ENCODE data around the gene TUBB.

Gene TUBB

GRCh38 chr6:30719791-30720737 lies at the start of gene TUBB:
Gene TUBB, plus strand, starts transcription at chr6:30720352. Its CDS starts 155 bp downstream, at chr6:30720507.
- DNase-seq (ENCODE audit: extremely low read depth in 1 of 2, low read depth in 1 of 2), result peak; percentile 92 to 93

GRCh38 chr6:30670760-30671527 lies 49.2 kb upstream of the TUBB start:
- no peak for DNase-seq (ENCODE audit: extremely low read depth in 1 of 2, low read depth in 1 of 2)

GRCh38 chr6:30672445-30673253 lies 47.5 kb upstream of the TUBB start, which contains the start of gene DHX16:
Gene DHX16, minus strand, starts transcription at chr6:30673006. Its CDS starts 165 bp downstream, at chr6:30672841.
- DNase-seq (ENCODE audit: extremely low read depth in 1 of 2, low read depth in 1 of 2), result peak; percentile 77 to 89

GRCh38 chr6:30676660-30677285 lies 43.4 kb upstream of the TUBB start:
- no peak for DNase-seq (ENCODE audit: extremely low read depth in 1 of 2, low read depth in 1 of 2)

DNA sequence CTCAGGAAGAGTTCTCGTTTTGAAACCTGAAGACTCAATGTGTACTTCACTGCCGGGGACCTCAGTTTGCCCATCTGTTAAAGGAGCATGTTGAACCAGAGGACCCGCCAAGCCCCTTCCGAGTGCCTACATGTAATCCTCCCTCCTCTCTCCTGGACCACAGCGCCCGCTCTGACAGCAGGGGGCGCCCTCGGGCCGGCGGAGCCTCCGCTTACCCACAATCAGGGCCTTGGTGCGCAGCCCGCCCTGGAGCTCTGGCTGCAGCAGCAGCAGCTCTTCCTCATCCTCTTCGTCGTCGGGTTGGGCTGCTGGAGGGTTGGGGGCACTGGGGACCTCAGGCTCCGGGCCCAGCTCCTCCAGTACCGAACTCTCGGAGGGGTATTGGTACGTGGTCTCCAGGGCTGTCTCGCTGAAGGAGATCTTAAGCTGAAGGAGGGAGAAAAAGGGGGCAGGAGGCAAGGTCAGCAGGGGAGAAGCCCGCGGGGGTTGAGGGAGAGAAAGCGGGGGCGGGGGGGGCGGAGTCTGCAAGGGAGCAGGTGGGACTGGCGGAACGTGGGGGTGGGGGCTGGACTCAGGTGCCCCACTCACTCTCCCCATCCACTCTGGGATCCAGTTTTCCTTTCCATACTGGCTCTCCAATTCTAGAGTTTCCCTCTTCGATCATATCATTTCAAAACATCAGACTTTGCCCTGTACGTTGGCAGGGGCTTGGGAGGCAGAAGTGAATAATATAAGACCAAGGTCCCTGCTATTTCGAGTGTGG lies 41.0 kb upstream of the TUBB start:
- peak; percentile 78 to 85 for DNase-seq (ENCODE audit: extremely low read depth in 1 of 2, low read depth in 1 of 2)

- DNase-seq (ENCODE audit: extremely low read depth in 1 of 2, low read depth in 1 of 2), result no peak
Observed at GRCh38 chr6:30679765-30680535, 40.2 kb upstream of the TUBB start.

DNA sequence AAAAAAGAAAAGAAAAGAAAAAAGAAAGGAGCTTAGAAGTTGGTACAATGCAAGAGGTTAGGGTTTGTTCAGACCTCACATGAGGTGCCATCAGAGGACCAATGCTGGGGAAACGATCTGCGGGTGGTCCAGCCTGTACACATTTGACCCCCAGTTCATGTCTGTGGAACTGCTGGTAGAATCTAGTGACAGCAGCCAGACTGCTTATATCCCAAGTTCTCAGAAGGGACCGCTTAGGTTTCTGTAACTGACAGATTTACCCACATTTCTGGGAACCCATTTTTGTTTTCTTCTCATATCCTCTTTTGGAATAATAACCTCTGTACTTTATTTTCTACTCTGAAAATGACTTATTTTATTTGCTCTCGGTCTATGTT lies 38.4 kb upstream of the TUBB start:
- DNase-seq (ENCODE audit: extremely low read depth in 1 of 2, low read depth in 1 of 2), result no peak

DNA sequence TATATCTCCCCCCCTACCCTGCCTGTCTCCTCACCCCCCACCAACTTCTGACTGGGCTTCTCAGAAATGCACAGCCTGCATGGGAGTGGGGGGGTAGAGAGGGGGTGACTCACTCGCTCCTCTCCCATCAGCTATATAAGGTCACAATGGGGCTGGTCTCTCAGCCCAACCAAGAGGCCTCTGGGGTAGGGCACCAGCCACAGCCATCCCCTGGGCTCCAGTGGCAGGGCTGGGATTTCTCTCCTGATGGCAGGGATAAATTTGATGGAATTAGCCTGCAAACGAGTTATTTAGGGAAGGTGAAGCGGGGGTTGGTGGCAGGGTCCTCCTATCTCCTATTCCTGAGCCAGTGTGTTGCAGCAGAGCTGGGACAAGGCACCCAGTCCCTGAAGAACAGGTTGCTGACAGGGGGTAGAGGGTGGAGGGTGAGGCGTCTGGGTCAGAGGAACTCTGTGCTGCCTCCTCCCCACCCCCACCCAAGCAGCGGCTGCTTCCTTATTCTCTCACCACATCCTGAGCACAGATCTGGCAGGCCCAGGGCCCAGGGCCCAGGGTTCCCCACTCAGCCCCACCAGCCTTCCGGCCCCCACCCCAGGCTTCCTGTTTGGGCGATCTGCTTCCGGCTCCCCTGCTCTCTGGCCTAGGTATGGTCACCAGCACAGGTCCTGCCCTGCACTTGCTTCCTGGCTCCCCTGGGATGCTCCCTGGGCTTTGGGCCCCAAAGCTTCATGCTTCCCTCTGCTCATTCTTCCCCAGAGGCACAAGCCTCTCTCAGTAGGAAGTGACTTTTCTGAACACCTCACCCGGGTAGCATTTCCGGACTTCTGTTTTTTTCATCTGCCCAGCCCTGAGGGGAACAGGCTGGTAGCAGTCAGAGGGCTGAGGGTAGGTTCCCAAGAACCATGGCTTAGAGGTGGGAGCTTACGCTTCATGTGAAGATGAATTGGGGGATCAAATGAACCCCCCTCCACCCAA lies 37.7 kb upstream of the TUBB start:
- peak; percentile 83 to 85 for DNase-seq (ENCODE audit: extremely low read depth in 1 of 2, low read depth in 1 of 2)

GRCh38 chr6:30683183-30683979 lies 36.8 kb upstream of the TUBB start:
- DNase-seq (ENCODE audit: extremely low read depth in 1 of 2, low read depth in 1 of 2), result no peak

GRCh38 chr6:30683980-30684338 lies 36.2 kb upstream of the TUBB start:
- no peak for DNase-seq (ENCODE audit: extremely low read depth in 1 of 2, low read depth in 1 of 2)

DNA sequence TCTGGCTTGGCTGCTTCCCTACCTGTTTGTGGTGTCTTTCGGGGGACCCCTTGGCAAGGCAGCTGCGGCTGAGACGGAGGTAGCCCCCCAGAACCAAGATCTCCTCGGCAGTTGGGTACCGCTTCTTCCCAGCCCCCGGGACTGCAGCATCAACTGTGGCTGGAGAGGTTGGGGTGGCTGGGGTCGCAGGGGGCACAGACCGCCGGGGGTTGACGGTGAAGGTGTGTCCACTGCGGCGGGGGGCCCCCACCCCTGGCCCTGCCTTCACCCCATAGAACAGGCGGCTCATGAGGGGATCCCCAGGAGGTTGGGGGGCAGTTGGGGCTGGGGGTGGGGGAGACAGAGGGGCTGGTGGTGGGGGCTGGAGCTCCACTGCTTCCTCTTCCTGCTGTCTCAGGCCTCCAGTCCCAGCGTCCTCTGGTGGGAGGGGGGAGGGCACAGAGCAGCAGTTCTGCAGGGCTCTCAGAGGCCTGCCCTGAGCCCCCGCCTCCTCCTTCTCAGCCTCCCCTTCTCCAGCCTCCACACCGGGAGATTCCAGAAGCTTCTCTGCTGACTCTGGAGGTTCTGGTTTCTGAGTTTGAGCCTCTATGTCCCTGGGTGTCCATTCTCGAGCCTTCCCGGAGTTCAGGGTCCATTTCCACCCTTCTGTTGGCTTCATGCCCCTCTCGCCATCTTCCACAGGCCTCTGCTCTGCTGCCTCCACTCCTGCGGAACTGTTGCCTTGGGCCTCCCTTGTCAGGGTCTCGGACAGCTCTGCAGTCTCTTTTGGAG lies 35.6 kb upstream of the TUBB start:
- DNase-seq (ENCODE audit: extremely low read depth in 1 of 2, low read depth in 1 of 2), result peak in 1 of 2 donors; percentile 48

- no peak for DNase-seq (ENCODE audit: extremely low read depth in 1 of 2, low read depth in 1 of 2)
Observed at GRCh38 chr6:30685157-30686008, 34.8 kb upstream of the TUBB start.

GRCh38 chr6:30686009-30686907 lies 33.9 kb upstream of the TUBB start, which contains the start of gene PPP1R18:
Gene PPP1R18, minus strand, starts transcription at chr6:30686645. Its CDS starts 627 bp downstream, at chr6:30686018.
- DNase-seq (ENCODE audit: extremely low read depth in 1 of 2, low read depth in 1 of 2), result peak; percentile 72 to 83
